ENCODE data around the gene LAMA1. TPM values are rescaled to one million over a fixed set of nuclear protein-coding genes. Genes with fewer than 3 reads are reported as not detected.

The LAMA1 gene
- total RNA-seq, 1 donor from 2014 or later: 0.65 TPM

DNA sequence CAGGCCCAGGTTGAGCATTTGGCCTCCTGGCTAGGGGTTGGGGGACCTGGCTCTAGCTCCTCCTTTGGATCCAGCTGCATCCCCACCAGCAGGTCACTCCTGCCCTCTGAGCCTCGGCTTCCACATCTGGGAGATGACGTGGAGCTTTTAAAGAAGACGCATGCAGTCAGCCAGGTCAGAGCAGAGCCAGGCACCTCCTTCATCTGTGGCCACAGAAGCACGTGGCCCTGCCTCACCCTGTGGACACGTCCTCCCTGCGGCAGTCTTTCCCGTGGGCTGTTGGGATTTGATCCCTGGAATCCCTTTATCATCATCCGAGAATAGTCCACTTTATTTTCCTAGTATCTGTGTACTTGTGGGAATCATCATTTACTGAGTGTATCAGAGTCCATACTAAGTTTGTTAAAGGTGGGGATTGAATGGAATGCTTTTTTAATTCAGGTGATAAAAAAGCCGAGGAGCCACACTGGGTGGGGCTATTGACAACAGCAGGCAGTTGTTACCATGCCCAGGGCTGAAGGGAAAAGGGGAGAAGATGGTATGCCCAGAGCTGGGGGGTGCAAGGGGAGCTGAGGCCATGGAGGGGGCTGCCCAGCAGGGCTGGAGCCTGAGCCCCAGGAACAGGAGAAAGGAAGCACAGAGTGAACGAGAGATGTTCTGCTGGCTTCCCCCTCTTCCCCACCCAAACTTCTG is 170.1 kb downstream of the LAMA1 start:
- no peaks in the 10 kb centered on the region for H3K36me3 ChIP-seq
- TF ChIP-seq, protein P1, sequence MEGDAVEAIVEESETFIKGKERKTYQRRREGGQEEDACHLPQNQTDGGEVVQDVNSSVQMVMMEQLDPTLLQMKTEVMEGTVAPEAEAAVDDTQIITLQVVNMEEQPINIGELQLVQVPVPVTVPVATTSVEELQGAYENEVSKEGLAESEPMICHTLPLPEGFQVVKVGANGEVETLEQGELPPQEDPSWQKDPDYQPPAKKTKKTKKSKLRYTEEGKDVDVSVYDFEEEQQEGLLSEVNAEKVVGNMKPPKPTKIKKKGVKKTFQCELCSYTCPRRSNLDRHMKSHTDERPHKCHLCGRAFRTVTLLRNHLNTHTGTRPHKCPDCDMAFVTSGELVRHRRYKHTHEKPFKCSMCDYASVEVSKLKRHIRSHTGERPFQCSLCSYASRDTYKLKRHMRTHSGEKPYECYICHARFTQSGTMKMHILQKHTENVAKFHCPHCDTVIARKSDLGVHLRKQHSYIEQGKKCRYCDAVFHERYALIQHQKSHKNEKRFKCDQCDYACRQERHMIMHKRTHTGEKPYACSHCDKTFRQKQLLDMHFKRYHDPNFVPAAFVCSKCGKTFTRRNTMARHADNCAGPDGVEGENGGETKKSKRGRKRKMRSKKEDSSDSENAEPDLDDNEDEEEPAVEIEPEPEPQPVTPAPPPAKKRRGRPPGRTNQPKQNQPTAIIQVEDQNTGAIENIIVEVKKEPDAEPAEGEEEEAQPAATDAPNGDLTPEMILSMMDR (IDR thresholded peaks at IDR 0.05): no peak
- no peaks in the 10 kb centered on the region for H3K9me3 ChIP-seq
- intact Hi-C loops (cut with DNase I): no loop called here
- no peaks in the 10 kb centered on the region for H3K27me3 ChIP-seq (ENCODE audit: low read depth)
- ATAC-seq: no peak
- no peak overlapping the region for H3K4me3 ChIP-seq
- DNase-seq: no peak
- H3K4me1 ChIP-seq: no peaks in the 10 kb centered on the region
- H3K27ac ChIP-seq: no peak overlapping the region

DNA sequence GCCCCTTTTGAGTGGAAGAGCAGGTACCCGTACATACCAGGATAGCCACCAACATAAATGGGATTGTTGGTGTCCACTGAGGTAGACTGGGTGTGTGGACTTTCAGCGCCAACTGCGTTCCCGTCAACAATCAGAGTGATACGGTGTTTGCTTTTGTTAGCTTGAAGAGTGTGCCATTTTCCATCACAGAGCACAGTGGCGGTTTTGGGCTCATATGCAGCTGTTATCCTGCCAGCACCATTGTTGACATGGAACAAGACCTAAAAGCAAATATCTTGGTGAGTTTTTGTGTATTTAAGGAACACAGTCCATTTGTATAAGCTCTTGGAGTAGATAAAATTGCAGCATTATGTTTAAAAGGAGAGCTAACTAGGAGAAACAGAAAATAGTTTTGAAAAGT is 174.5 kb downstream of the LAMA1 start:
- ATAC-seq: peak in 1 of 2 donors; percentile 16
- H3K9me3 ChIP-seq: no peaks in the 10 kb centered on the region
- H3K27ac ChIP-seq: no peak overlapping the region
- no peak for DNase-seq
- intact Hi-C loops (cut with DNase I): no loop called here
- no peak overlapping the region for H3K4me3 ChIP-seq
- H3K4me1 ChIP-seq: no peaks in the 10 kb centered on the region
- TF ChIP-seq, protein P1 (IDR thresholded peaks at IDR 0.05): no peak
- no peaks in the 10 kb centered on the region for H3K27me3 ChIP-seq (ENCODE audit: low read depth)
- no peaks in the 10 kb centered on the region for H3K36me3 ChIP-seq

DNA sequence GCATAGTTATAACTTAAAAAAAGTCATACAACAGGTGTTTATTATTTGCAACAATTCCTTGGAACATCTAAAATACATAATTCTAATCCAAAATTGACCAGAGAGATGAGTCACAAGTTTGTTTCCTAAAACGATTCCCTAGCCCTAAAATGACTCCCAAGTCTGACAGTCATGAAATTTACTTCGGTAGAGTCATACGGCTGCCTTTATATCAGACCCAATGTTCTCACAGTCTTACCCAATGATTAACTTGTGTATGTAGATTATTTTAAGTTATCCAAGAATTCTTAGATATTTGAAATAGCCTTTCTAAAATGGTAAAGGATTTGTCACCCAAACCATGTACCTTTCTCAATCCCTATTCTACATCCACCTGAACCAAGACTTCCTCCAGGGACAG is 174.9 kb downstream of the LAMA1 start:
- no peak overlapping the region for H3K4me3 ChIP-seq
- no peaks in the 10 kb centered on the region for H3K4me1 ChIP-seq
- no peak for DNase-seq
- no peak overlapping the region for H3K27ac ChIP-seq
- no peak for ATAC-seq
- intact Hi-C loops (cut with DNase I): no loop called here
- no peaks in the 10 kb centered on the region for H3K36me3 ChIP-seq
- H3K9me3 ChIP-seq: no peaks in the 10 kb centered on the region
- TF ChIP-seq, protein P1 (IDR thresholded peaks at IDR 0.05): no peak
- H3K27me3 ChIP-seq (ENCODE audit: low read depth): no peaks in the 10 kb centered on the region

DNA sequence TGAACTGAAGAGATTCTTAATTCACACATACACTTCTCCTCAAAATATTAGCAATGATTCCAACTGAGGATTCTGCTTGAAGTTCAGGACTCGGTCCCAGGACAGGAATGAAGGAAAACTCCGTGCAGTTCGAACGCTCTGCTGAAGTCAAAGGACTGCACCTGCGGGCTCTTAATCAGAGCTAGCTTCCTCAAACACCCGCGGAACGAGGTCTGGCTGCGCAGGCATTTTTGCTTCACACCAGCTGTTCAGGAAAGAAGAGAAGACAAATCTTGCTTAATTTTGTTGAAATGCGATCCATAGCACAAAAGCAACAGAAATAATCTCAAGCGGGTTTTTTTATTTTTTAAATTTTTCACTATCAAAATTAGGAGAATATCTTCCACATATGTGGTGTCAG is 175.6 kb downstream of the LAMA1 start:
- TF ChIP-seq, protein P1 (IDR thresholded peaks at IDR 0.05): no peak
- no peaks in the 10 kb centered on the region for H3K4me1 ChIP-seq
- intact Hi-C loops (cut with DNase I): no loop called here
- H3K27ac ChIP-seq: no peak overlapping the region
- H3K9me3 ChIP-seq: no peaks in the 10 kb centered on the region
- no peak for ATAC-seq
- no peak for DNase-seq
- H3K36me3 ChIP-seq: no peaks in the 10 kb centered on the region
- H3K4me3 ChIP-seq: no peak overlapping the region
- H3K27me3 ChIP-seq (ENCODE audit: low read depth): no peaks in the 10 kb centered on the region

DNA sequence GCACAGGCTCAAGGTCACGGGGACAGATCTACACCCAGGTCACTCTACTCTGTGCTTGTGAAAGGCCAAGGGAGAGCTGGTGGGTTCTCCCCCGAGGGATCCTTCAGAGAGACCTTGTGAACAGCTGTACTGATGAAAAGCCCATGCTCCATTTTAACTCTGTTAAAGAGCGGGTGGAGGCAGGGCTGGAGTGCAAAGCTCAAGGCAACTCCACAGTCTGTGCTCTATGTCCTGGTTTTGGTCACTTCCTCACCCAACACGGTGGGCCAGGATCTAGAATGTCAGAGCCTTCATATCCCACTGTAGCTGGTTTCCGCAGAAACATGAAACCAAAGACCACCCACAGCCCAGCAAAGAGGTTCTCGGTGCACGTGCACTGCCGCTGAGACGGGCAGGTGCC is 177.1 kb downstream of the LAMA1 start:
- Histone ChIP-seq H3K36me3 (no peaks in the 10 kb centered on the region), H3K9me3 (no peaks in the 10 kb centered on the region), H3K27me3 (ENCODE audit: low read depth) (no peaks in the 10 kb centered on the region), H3K4me1 (no peaks in the 10 kb centered on the region), H3K4me3 (no peak overlapping the region), H3K27ac (no peak overlapping the region)
- intact Hi-C loops (cut with DNase I): no loop called here
- TF ChIP-seq, protein P1 (IDR thresholded peaks at IDR 0.05): no peak
- DNase-seq (no peak), ATAC-seq (no peak)
